Stomach (tissue), 9 donors: ENCODE results near the gene ZSWIM3. TPM values are rescaled to one million over a fixed set of nuclear protein-coding genes. Genes with fewer than 3 reads are reported as not detected.
"Not testable (repeated sequence)": the region's sequence is repeated elsewhere in the genome, so short reads cannot be mapped to it uniquely, and the experiment has no call there.

Experiments used
- DNase-seq, 2 donors: peaks; one replicate each; pipeline versions ENCODE4 v3.0.0 to v3.0.0-alpha.2; 2013 to 2019
- H3K27ac ChIP-seq, 5 donors: fragments of 200-600 bp in 4 of 5; sonication (generic) in 4 of 5; one replicate each; pipeline ENCODE4 v1.5.1; 2013 to 2019; ENCODE audit warnings: mild to moderate bottlenecking in 1 of 5, moderate library complexity in 1 of 5
- H3K27me3 ChIP-seq, 3 donors: fragments of 200-600 bp; sonication (generic); one replicate each; pipeline ENCODE4 v1.5.1; 2017 to 2019; ENCODE audit warnings: mixed run types in 1 of 3
- H3K36me3 ChIP-seq, 4 donors: fragments of 200-600 bp; sonication (generic); 1 replicate in 3 of 4; 2 replicates in 1 of 4; pipeline ENCODE4 v1.5.1; 2016 to 2019
- H3K4me1 ChIP-seq, 4 donors: fragments of 200-600 bp; sonication (generic); one replicate each; pipeline ENCODE4 v1.5.1; 2016 to 2019
- H3K4me3 ChIP-seq, 4 donors: fragments of 200-600 bp; sonication (generic) in 3 of 4; one replicate each; pipeline ENCODE4 v1.5.1; 2016 to 2019; ENCODE audit warnings: mild to moderate bottlenecking in 1 of 4
- H3K9me3 ChIP-seq, 4 donors: fragments of 200-600 bp; sonication (generic); one replicate each; pipeline ENCODE4 v1.5.1; 2016 to 2019
- EP300 ChIP-seq: sonication (generic); formaldehyde crosslinking; IDR thresholded peaks from one replicate; pipeline ENCODE4 v1.6.1; 2017; ENCODE audit warnings: antibody characterized with exemption
- POLR2A ChIP-seq, 4 donors: fragments of 450-650 bp; IDR thresholded peaks; one replicate each; pipeline ENCODE4 v1.6.1; 2016; ENCODE audit warnings: antibody characterized with exemption in 4 of 4, control low read depth in 2 of 4, mild to moderate bottlenecking in 1 of 4, moderate library complexity in 1 of 4
- POLR2AphosphoS5 ChIP-seq, 3 donors: sonication (generic); formaldehyde crosslinking; IDR thresholded peaks; one replicate each; pipeline ENCODE4 v1.6.1; 2016; ENCODE audit warnings: antibody characterized with exemption in 3 of 3
- WGBS, 5 donors: extraction: QIAGEN DNeasy Blood & Tissue Kit in 3 of 5; methylation state at CpG; one replicate each; pipeline versions ENCODE4 v1.1.5 to v1.1.7; 2013 to 2018; 5-methylcytosine and 5-hydroxymethylcytosine counted together
- intact Hi-C: fragments of 100-400 bp; cut with DNase I; formaldehyde crosslinking; loops from one replicate; pipeline ENCODE4 v1.15.1; 2023; ENCODE audit warnings: low total_unique reads
- polyA plus RNA-seq, 3 donors: library from polyadenylated mRNA; stranded (reverse); fragments of 200-250 nt; gene quantifications; one replicate each; pipeline ENCODE4 v1.2.3, GENCODE V29; 2013
- total RNA-seq, 5 donors: library from RNA; depleted of rRNA; stranded (reverse); fragments of >200 nt; gene quantifications; one replicate each; pipeline versions ENCODE4 v1.1.0 to v1.2.3, GENCODE V29; 2014 to 2016
- TF ChIP-seq, protein P1 (sequence below), 7 experiments: fragments of 450-650 bp in 4 of 7; fragments of 200-600 bp in 3 of 7; sonication (generic) in 3 of 7; IDR thresholded peaks; one replicate each; pipeline ENCODE4 v1.5.1; 2016 to 2019; ENCODE audit warnings: antibody characterized with exemption in 7 of 7, control low read depth in 2 of 7, mild to moderate bottlenecking in 1 of 7
- donor health status: healthy with polysubstance abuse.
- donor health status: Bipolar disorder and iron deficiency.
- donor health status: healthy.

Gene ZSWIM3
- total and polyA plus RNA-seq, 8 donors: 0.87 to 2.3 (median 1.8) TPM; not detected in 1

DNA sequence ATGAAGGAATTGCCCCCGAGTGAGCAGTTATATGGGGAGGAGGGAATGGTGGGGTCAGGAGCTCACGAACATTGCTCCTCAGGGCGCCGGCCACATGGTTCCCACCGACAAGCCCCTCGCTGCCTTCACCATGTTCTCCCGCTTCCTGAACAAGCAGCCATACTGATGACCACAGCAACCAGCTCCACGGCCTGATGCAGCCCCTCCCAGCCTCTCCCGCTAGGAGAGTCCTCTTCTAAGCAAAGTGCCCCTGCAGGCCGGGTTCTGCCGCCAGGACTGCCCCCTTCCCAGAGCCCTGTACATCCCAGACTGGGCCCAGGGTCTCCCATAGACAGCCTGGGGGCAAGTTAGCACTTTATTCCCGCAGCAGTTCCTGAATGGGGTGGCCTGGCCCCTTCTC lies 40.9 kb downstream of the ZSWIM3 start:
- H3K27me3 ChIP-seq: no peaks in the 10 kb centered on the region
- peaks cover 40 to 96% (median 91%) of the 10 kb centered on the region in 4 donors for H3K36me3 ChIP-seq
- DNase-seq: no peak
- no peak overlapping the region for H3K4me3 ChIP-seq
- peaks cover 0 to 6% (median 1%) of the 10 kb centered on the region in 4 donors for H3K4me1 ChIP-seq
- H3K27ac ChIP-seq: no peak overlapping the region
- WGBS, 5 donors: 83 to 88% (median 87%) methylated on average over 10 to 12 of the region's 12 CpGs
- H3K9me3 ChIP-seq: no peaks in the 10 kb centered on the region
- TF ChIP-seq POLR2AphosphoS5 (IDR thresholded peaks at IDR 0.05): no peak
- no peak for TF ChIP-seq POLR2A (IDR thresholded peaks at IDR 0.05)
- no peak for TF ChIP-seq EP300
- TF ChIP-seq, protein P1, sequence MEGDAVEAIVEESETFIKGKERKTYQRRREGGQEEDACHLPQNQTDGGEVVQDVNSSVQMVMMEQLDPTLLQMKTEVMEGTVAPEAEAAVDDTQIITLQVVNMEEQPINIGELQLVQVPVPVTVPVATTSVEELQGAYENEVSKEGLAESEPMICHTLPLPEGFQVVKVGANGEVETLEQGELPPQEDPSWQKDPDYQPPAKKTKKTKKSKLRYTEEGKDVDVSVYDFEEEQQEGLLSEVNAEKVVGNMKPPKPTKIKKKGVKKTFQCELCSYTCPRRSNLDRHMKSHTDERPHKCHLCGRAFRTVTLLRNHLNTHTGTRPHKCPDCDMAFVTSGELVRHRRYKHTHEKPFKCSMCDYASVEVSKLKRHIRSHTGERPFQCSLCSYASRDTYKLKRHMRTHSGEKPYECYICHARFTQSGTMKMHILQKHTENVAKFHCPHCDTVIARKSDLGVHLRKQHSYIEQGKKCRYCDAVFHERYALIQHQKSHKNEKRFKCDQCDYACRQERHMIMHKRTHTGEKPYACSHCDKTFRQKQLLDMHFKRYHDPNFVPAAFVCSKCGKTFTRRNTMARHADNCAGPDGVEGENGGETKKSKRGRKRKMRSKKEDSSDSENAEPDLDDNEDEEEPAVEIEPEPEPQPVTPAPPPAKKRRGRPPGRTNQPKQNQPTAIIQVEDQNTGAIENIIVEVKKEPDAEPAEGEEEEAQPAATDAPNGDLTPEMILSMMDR (IDR thresholded peaks at IDR 0.05): no peak
- intact Hi-C loops: no loop called here

DNA sequence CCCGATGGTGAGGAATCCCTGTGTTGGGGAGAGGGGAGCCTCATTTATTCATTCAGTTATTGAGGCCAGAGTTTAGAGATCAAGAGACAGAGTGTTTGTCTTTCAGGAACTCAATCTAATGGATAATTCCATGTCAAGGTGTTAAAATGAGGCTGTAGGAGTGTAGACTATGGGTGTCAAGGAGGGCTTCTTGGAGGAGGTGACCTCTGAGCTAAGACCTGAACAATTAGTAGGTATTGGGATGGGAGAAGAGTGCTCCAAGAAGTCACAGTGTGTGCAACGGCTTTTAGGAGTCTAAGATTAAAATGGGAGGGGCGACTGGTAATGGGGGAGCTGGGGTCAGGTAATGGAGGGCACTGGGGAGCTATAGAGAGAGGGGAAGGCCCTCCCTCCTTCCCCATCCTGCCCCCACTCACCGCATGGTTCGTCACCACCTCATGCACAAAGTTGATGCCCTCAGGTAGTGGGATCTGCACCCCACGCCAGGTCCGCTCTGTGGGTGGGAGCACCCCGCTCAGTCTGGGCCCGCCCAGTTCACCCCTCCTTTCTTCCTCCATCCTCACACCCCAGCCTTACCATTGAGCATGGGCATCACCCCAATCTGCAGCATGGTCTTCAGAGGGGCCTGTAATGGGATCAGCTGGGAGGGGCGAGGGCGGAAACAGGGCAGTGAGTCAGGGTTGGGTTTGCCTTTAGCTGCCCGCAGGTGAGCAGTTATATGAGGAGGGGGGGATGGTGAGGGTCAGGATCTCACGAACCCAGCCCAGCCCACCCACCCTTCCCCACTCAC lies 41.8 kb downstream of the ZSWIM3 start:
- H3K27ac ChIP-seq: no peak overlapping the region
- TF ChIP-seq POLR2A (IDR thresholded peaks at IDR 0.05): no peak
- TF ChIP-seq, protein P1 (IDR thresholded peaks at IDR 0.05): no peak
- TF ChIP-seq EP300: no peak
- TF ChIP-seq POLR2AphosphoS5 (IDR thresholded peaks at IDR 0.05): no peak
- H3K4me1 ChIP-seq: no peaks in the 10 kb centered on the region
- H3K4me3 ChIP-seq: no peak overlapping the region
- WGBS, 5 donors: 83 to 89% (median 88%) methylated on average over 12 to 13 of the region's 13 CpGs
- H3K27me3 ChIP-seq: no peaks in the 10 kb centered on the region
- H3K36me3 ChIP-seq: peaks cover 31 to 92% (median 87%) of the 10 kb centered on the region in 4 donors
- intact Hi-C loops: no loop called here
- DNase-seq: no peak
- no peaks in the 10 kb centered on the region for H3K9me3 ChIP-seq

DNA sequence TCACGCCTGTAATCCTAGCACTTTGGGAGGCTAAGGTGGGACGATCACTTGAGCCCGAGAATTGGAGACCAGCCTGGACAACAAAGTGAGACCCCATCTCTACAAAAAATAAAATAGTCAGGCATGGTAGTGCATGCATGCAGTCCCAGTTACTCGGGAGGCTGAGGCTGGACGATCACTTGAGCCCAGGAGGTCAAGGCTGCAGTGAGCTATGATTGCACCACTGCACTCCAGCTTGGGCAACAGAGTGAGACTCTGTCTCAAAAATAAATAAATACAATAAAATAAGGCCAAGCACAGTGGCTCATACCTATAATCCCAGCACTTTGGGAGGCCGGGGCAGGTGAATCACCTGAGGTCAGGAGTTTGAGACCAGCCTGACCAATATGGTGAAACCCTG lies 43.9 kb downstream of the ZSWIM3 start:
- intact Hi-C loops, H3K9me3 ChIP-seq, H3K27me3 ChIP-seq, DNase-seq, H3K4me3 ChIP-seq, H3K4me1 ChIP-seq, H3K27ac ChIP-seq: not testable (repeated sequence)
- WGBS, 5 donors: 86 to 96% (median 90%) methylated on average over 6 of the region's 6 CpGs
- peaks cover 11 to 92% (median 85%) of the 10 kb centered on the region in 4 donors for H3K36me3 ChIP-seq

DNA sequence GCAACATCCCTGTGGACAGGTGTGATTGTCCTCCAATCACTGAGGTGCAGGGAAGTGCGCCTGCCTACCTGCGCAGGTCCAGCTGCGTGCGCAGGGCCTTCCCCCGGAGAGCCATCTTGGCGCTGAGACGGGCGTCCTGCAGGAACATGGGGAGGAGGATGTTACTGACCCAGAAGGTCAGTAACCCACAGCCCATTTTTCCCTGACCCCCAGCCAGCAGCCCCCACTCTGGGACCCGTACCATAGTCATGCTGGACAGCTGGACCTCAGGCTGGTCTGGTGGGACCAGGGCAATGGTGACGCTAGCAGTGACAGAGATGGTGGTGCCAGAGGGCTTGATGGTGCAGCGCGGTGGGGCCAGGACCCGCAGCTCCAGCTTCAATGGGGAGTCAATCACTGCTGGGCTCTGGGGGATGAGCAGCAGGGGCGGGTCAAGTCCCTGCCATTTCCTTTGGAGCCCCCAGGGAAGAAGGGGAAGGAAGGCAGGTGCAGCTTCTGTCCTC lies 44.8 kb downstream of the ZSWIM3 start:
- DNase-seq: no peak
- intact Hi-C loops: no loop called here
- no peaks in the 10 kb centered on the region for H3K27me3 ChIP-seq
- H3K27ac ChIP-seq: no peak overlapping the region
- H3K36me3 ChIP-seq: peaks cover 3 to 90% (median 81%) of the 10 kb centered on the region in 4 donors
- WGBS, 5 donors: 89 to 97% (median 93%) methylated on average over 11 to 14 of the region's 14 CpGs
- no peaks in the 10 kb centered on the region for H3K9me3 ChIP-seq
- no peaks in the 10 kb centered on the region for H3K4me1 ChIP-seq
- TF ChIP-seq POLR2AphosphoS5 (IDR thresholded peaks at IDR 0.05): no peak
- TF ChIP-seq, protein P1 (IDR thresholded peaks at IDR 0.05): no peak
- no peak for TF ChIP-seq EP300
- no peak for TF ChIP-seq POLR2A (IDR thresholded peaks at IDR 0.05)
- no peak overlapping the region for H3K4me3 ChIP-seq
